ENCODE results near the gene PALD1. TPM values are rescaled to one million over a fixed set of nuclear protein-coding genes. Genes with fewer than 3 reads are reported as not detected.

PALD1 gene
- polyA plus RNA-seq, 2 of the 4 experiments (the other 2 are of a cell fraction), result 3.6 to 5.5 TPM

GRCh38 chr10:70571236-70571635 lies 92.7 kb downstream of the PALD1 start:
- Histone ChIP-seq H3K4me3 (no peak overlapping the region), H3K4me1 (no peaks in the 10 kb centered on the region), H3K9me3 (no peaks in the 10 kb centered on the region), H3K4me2 (no peak overlapping the region), H3K27ac (no peak overlapping the region)
- TF ChIP-seq BCL3 (IDR thresholded peaks at IDR 0.05) (no peak), ATOH8 (CRISPR knock-in tag; IDR thresholded peaks at IDR 0.05; ENCODE audit: low read depth) (no peak), NR3C1 (IDR thresholded peaks at IDR 0.05) (no peak), POLR2AphosphoS2 (conservative IDR thresholded peaks at IDR 0.05; ENCODE audit: low read length) (no peak), GATA3 (IDR thresholded peaks at IDR 0.05; ENCODE audit: borderline replicate concordance) (no peak), CTCF (IDR thresholded peaks at IDR 0.05) (no peak), SMC3 (IDR thresholded peaks at IDR 0.05) (no peak), POLR2A (IDR thresholded peaks at IDR 0.05; ENCODE audit: low read length) (no peak), PHF8 (IDR thresholded peaks at IDR 0.05; ENCODE audit: borderline replicate concordance, low read depth) (no peak), EHMT2 (IDR thresholded peaks at IDR 0.05; ENCODE audit: low read depth) (no peak), REST (IDR thresholded peaks at IDR 0.05) (no peak), NPAS2 (CRISPR knock-in tag; IDR thresholded peaks at IDR 0.05; ENCODE audit: borderline replicate concordance) (no peak), CHD2 (IDR thresholded peaks at IDR 0.05; ENCODE audit: low read length, partially characterized antibody) (no peak), HDAC2 (IDR thresholded peaks at IDR 0.05) (no peak), HES2 (IDR thresholded peaks at IDR 0.05) (no peak), KDM5A (IDR thresholded peaks at IDR 0.05) (no peak)
- ATAC-seq (no peak), FAIRE-seq (no peak), DNase-seq (ENCODE audit: low read depth in 1 of 2, low spot score in 1 of 2) (no peak)
- ChIA-PET CTCF (interaction anchor here (0.6 to 1.9 kb wide), 5 partner anchors 21 to 1021 kb away, joined by 3 to 9 read pairs (median 3); no protein-coding TSS in a partner anchor), POLR2A (no interaction called here)
- 96% methylated on average over 2 of the region's 4 CpGs for WGBS (ENCODE audit: missing lambda C conversion rate)

- H3K4me3 ChIP-seq, result no peak overlapping the region
- H3K4me1 ChIP-seq, result 0 out of 3 replicates have a peak, but pooled peaks cover 4% of the 10 kb centered on the region
- no peak overlapping the region for H3K27ac ChIP-seq
- ChIA-PET POLR2A (no interaction called here), CTCF (interaction anchor here (1.9 kb wide), 2 partner anchors 22 to 188 kb away, joined by 4 to 9 read pairs; no protein-coding TSS in a partner anchor)
- DNase-seq (ENCODE audit: low read depth in 1 of 2, low spot score in 1 of 2) (no peak), ATAC-seq (no peak), FAIRE-seq (no peak)
- no peak overlapping the region for H3K4me2 ChIP-seq
- H3K9me3 ChIP-seq, result no peaks in the 10 kb centered on the region
- 87% methylated on average over 16 of the region's 16 CpGs for WGBS (ENCODE audit: missing lambda C conversion rate)
- no peak for TF ChIP-seq ATOH8 (CRISPR knock-in tag; IDR thresholded peaks at IDR 0.05; ENCODE audit: low read depth)
- no peak for TF ChIP-seq RARB (CRISPR knock-in tag; IDR thresholded peaks at IDR 0.05)
- TF ChIP-seq HOXB5 (CRISPR knock-in tag; IDR thresholded peaks at IDR 0.05), result no peak
- no peak for TF ChIP-seq BHLHE40 (IDR thresholded peaks at IDR 0.05; ENCODE audit: low read depth, low read length)
- TF ChIP-seq RNF2 (IDR thresholded peaks at IDR 0.05; ENCODE audit: borderline replicate concordance, low read depth), result no peak
- no peak for TF ChIP-seq BCL3 (IDR thresholded peaks at IDR 0.05)
- no peak for TF ChIP-seq ELK1 (IDR thresholded peaks at IDR 0.05; ENCODE audit: low read depth, low read length)
- no peak for TF ChIP-seq TFCP2L1 (CRISPR knock-in tag; IDR thresholded peaks at IDR 0.05)
- TF ChIP-seq ZNF302 (CRISPR knock-in tag; IDR thresholded peaks at IDR 0.05), result no peak
- TF ChIP-seq HES2 (IDR thresholded peaks at IDR 0.05), result no peak
- TF ChIP-seq MAZ (IDR thresholded peaks at IDR 0.05; ENCODE audit: borderline replicate concordance, low read depth, low read length), result no peak
Observed at GRCh38 chr10:70571636-70572439, 93.3 kb downstream of the PALD1 start.

Data from A549 (cell line).